ENCODE data around the gene SLAIN2. TPM values are rescaled to one million over a fixed set of nuclear protein-coding genes. Genes with fewer than 3 reads are reported as not detected.

SLAIN2 gene
- total and polyA plus RNA-seq, 2 of the 4 experiments (the other 2 are of a cell fraction), result 23.3 to 53.0 TPM

DNA sequence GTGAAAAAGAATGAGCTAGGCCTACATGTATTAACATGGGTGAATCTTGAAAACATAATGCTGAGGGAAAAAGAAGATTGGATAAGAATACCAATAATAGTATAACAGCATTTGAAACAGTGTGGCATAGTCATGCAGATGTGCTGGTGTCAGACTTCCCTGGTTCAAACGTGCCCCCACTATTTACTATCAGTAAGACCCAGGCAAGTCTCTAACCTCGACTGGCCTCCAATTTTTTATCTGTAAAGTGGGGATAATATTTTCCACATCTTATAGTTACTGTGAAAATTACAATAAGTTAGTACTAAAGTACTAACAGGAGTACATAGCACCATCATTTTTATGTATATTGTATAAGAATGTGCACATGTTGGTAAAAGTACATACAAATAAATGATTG is 17.0 kb upstream of the SLAIN2 start:
- intact Hi-C loops (cut with micrococcal nuclease), result no loop called here
- WGBS, 2 experiments (ENCODE audit: extremely low coverage in 2 of 2, insufficient read length in 1 of 2), result no CpG with 5 or more reads among the region's 2 CpGs
- in situ Hi-C loops (cut with MboI; ENCODE audit: low sequenced_read_pairs), result loop anchor here (25.0 kb wide), 1 partner anchor 638 kb away; no protein-coding TSS in a partner anchor

More for the DNA sequence above, 17.0 kb upstream of the SLAIN2 start:
- Histone ChIP-seq H3K9me3 (ENCODE audit: control insufficient read depth, insufficient read depth, low read length) (no peaks in the 10 kb centered on the region), H3K9ac (ENCODE audit: low read depth, low read length) (no peak overlapping the region), H2AK5ac (ENCODE audit: low read depth, low read length) (no peak overlapping the region), H3K14ac (replicated peaks; ENCODE audit: low read depth, low read length) (no peak overlapping the region), H4K91ac (ENCODE audit: insufficient read depth, low read depth, low read length) (no peak overlapping the region), H2AFZ (replicated peaks; ENCODE audit: low read length, poor library complexity) (no peak overlapping the region), H3K4me3 (ENCODE audit: insufficient read depth, low read depth, low read length) (no peak overlapping the region), H3K4ac (ENCODE audit: low read depth, low read length) (no peak overlapping the region), H2AK9ac (replicated peaks; ENCODE audit: low read depth, low read length, poor library complexity) (no peak overlapping the region), H3K56ac (ENCODE audit: extremely low read depth, insufficient read depth, low read length) (no peak overlapping the region), H4K8ac (ENCODE audit: low read depth in 2 of 2, low read length in 2 of 2) (no peak overlapping the region), H3K18ac (ENCODE audit: low read depth, low read length) (no peak overlapping the region), H4K5ac (ENCODE audit: low read depth, low read length) (no peak overlapping the region), H2BK20ac (ENCODE audit: low read depth, low read length) (no peak overlapping the region), H2BK15ac (ENCODE audit: low read depth, low read length) (no peak overlapping the region), H3K27me3 (ENCODE audit: control insufficient read depth, insufficient read depth, low read length) (no peaks in the 10 kb centered on the region), H2BK120ac (ENCODE audit: low read depth, low read length) (no peak overlapping the region), H3K4me1 (ENCODE audit: control insufficient read depth, insufficient read depth, low read length) (peaks cover 6% of the 10 kb centered on the region), H3K23ac (ENCODE audit: low read depth, low read length) (no peak overlapping the region), H4K20me1 (ENCODE audit: insufficient read depth, low read length) (no peaks in the 10 kb centered on the region), H3K9me1 (ENCODE audit: insufficient read depth, low read length) (peaks cover 3% of the 10 kb centered on the region; the same call in 1 of the 2 replicates), H3K79me1 (ENCODE audit: low read depth in 1 of 2, low read length in 2 of 2) (no peaks in the 10 kb centered on the region), H2BK5ac (ENCODE audit: low read depth, low read length, poor library complexity, severe bottlenecking) (no peak overlapping the region), H3K4me2 (ENCODE audit: low read depth, low read length) (no peak overlapping the region), H3K36me3 (ENCODE audit: control insufficient read depth, insufficient read depth, low read length) (no peaks in the 10 kb centered on the region), H3K27ac (ENCODE audit: insufficient read depth, low read length) (no peak overlapping the region)
- ChIA-PET CTCF (interaction anchor here (0.7 kb wide), 1 partner anchor 59 kb away, joined by 3 read pairs; no protein-coding TSS in a partner anchor), POLR2A (ENCODE audit: unreplicated experiment) (no interaction called here)
- ATAC-seq (ENCODE audit: low read depth) (no peak), DNase-seq (no peak)
- dilution Hi-C loops (cut with HindIII; ENCODE audit: low sequenced_read_pairs, unreplicated experiment), result no loop called here
- BruUV-seq (replicated peaks), result no TSS peak
- TF ChIP-seq RAD21 (IDR thresholded peaks at IDR 0.05; ENCODE audit: low read length) (no peak), POLR2A (IDR thresholded peaks at IDR 0.05; ENCODE audit: low read depth, low read length) (no peak), RFX5 (IDR thresholded peaks at IDR 0.05; ENCODE audit: low read depth, low read length) (no peak), ELK1 (IDR thresholded peaks at IDR 0.05; ENCODE audit: borderline replicate concordance, low read depth, low read length) (no peak), USF2 (IDR thresholded peaks at IDR 0.05; ENCODE audit: low read depth, low read length) (no peak), BHLHE40 (IDR thresholded peaks at IDR 0.05; ENCODE audit: low read depth, low read length) (no peak), CTCF (conservative IDR thresholded peaks at IDR 0.05; ENCODE audit: low read depth, low read length) (no peak), MAZ (IDR thresholded peaks at IDR 0.05; ENCODE audit: borderline replicate concordance, low read depth, low read length) (no peak), NFE2L2 (IDR thresholded peaks at IDR 0.05; ENCODE audit: low read depth, low read length) (no peak), SMC3 (IDR thresholded peaks at IDR 0.05; ENCODE audit: low read depth, low read length) (no peak), RCOR1 (IDR thresholded peaks at IDR 0.05; ENCODE audit: insufficient replicate concordance, low read length) (no peak), MAFK (IDR thresholded peaks at IDR 0.05; ENCODE audit: low read depth, low read length) (no peak)
